H9 (cell line): ENCODE results near the gene FARP1. TPM values are rescaled to one million over a fixed set of nuclear protein-coding genes. Genes with fewer than 3 reads are reported as not detected.

ENCODE experiments used
- DNase-seq: peaks from one replicate; pipeline ENCODE4 v3.0.0-alpha.2; 2017
- H2AFZ ChIP-seq: one replicate; pipeline ENCODE4 v1.6.1; 2013; ENCODE audit warnings: mild to moderate bottlenecking, low read length, control low read depth, moderate library complexity
- H2AK5ac ChIP-seq: 2 replicates; pipeline ENCODE4 v1.6.1; 2013; ENCODE audit warnings: low read length, control low read depth, mixed read lengths; ENCODE audit not compliant: insufficient read length
- H2BK120ac ChIP-seq: one replicate; pipeline ENCODE4 v1.6.1; 2013; ENCODE audit warnings: low read depth, mild to moderate bottlenecking, low read length, control low read depth, inconsistent platforms; ENCODE audit not compliant: poor library complexity, severe bottlenecking
- H2BK12ac ChIP-seq: 2 replicates; pipeline ENCODE4 v1.6.1; 2013; ENCODE audit warnings: low read length, control low read depth, mixed read lengths, low read depth; ENCODE audit not compliant: insufficient read length
- H2BK15ac ChIP-seq: 2 replicates; pipeline ENCODE4 v1.6.1; 2013; ENCODE audit warnings: low read depth, low read length, control low read depth
- H2BK20ac ChIP-seq: one replicate; pipeline ENCODE4 v1.6.1; 2013; ENCODE audit warnings: low read depth, mild to moderate bottlenecking, low read length, control low read depth, inconsistent platforms; ENCODE audit not compliant: poor library complexity, severe bottlenecking
- H2BK5ac ChIP-seq: 2 replicates; pipeline ENCODE4 v1.6.1; 2013; ENCODE audit warnings: low read length, control low read depth, mixed read lengths; ENCODE audit not compliant: insufficient read length
- H3K14ac ChIP-seq: 2 replicates; pipeline ENCODE4 v1.6.1; 2013; ENCODE audit warnings: low read length, control low read depth; ENCODE audit not compliant: insufficient read depth
- H3K18ac ChIP-seq: 2 replicates; pipeline ENCODE4 v1.6.1; 2013; ENCODE audit warnings: low read depth, mild to moderate bottlenecking, mixed read lengths, low read length, control low read depth; ENCODE audit not compliant: insufficient read length
- H3K23ac ChIP-seq: 2 replicates; pipeline ENCODE4 v1.6.1; 2013; ENCODE audit warnings: low read length, control low read depth, mixed read lengths, low read depth; ENCODE audit not compliant: insufficient read length
- H3K23me2 ChIP-seq: 2 replicates; pipeline ENCODE4 v1.6.1; 2013; ENCODE audit warnings: low read depth, mild to moderate bottlenecking, mixed read lengths, low read length, control low read depth; ENCODE audit not compliant: insufficient read length, poor library complexity, severe bottlenecking
- H3K27ac ChIP-seq: 2 replicates; pipeline ENCODE4 v1.5.1; 2013; ENCODE audit warnings: low read length, control low read depth, mixed read lengths, low read depth; ENCODE audit not compliant: insufficient read length
- H3K27me3 ChIP-seq: 2 replicates; pipeline ENCODE4 v1.6.1; 2013; ENCODE audit warnings: low read length, control low read depth, inconsistent platforms; ENCODE audit not compliant: insufficient read depth
- H3K4ac ChIP-seq: 2 replicates; pipeline ENCODE4 v1.6.1; 2013; ENCODE audit warnings: low read depth, mild to moderate bottlenecking, control low read depth, inconsistent platforms, low read length, moderate library complexity
- H3K4me1 ChIP-seq: 2 replicates; pipeline ENCODE4 v1.6.1; 2013; ENCODE audit warnings: low read length, control low read depth, inconsistent platforms; ENCODE audit not compliant: insufficient read depth
- H3K4me2 ChIP-seq: 2 replicates; pipeline ENCODE4 v1.6.1; 2013; ENCODE audit warnings: low read length, control low read depth, mixed read lengths; ENCODE audit not compliant: insufficient read length, insufficient read depth
- H3K56ac ChIP-seq: 2 replicates; pipeline ENCODE4 v1.6.1; 2013; ENCODE audit warnings: low read depth, mild to moderate bottlenecking, mixed read lengths, low read length, control low read depth; ENCODE audit not compliant: insufficient read length
- H3K79me1 ChIP-seq: 2 replicates; pipeline ENCODE4 v1.6.1; 2013; ENCODE audit warnings: low read depth, mild to moderate bottlenecking, moderate library complexity, low read length, control low read depth, inconsistent platforms; ENCODE audit not compliant: insufficient read depth, poor library complexity, severe bottlenecking
- H3K79me2 ChIP-seq: 2 replicates; pipeline ENCODE4 v1.6.1; 2013; ENCODE audit warnings: low read length, control low read depth, inconsistent platforms; ENCODE audit not compliant: insufficient read depth
- H3K9ac ChIP-seq: 2 replicates; pipeline ENCODE4 v1.6.1; 2013; ENCODE audit warnings: low read length, control low read depth, mixed read lengths; ENCODE audit not compliant: insufficient read length; ENCODE audit errors: extremely low read depth
- H3K9me3 ChIP-seq: one replicate; pipeline ENCODE4 v1.6.1; 2013; ENCODE audit warnings: low read depth, low read length, inconsistent platforms; ENCODE audit not compliant: control insufficient read depth
- H3T11ph ChIP-seq: one replicate; pipeline ENCODE4 v1.6.1; 2013; ENCODE audit warnings: mild to moderate bottlenecking, low read length, control low read depth, inconsistent platforms
- H4K20me1 ChIP-seq: one replicate; pipeline ENCODE4 v1.6.1; 2013; ENCODE audit not compliant: control insufficient read depth, insufficient read length, insufficient read depth
- H4K5ac ChIP-seq: 2 replicates; pipeline ENCODE4 v1.6.1; 2013; ENCODE audit warnings: low read depth, mild to moderate bottlenecking, mixed read lengths, low read length, control low read depth; ENCODE audit not compliant: insufficient read length
- H4K8ac ChIP-seq: replicated peaks from 2 replicates; pipeline ENCODE4 v1.6.1; 2013; ENCODE audit warnings: low read length, control low read depth, mixed read lengths, low read depth; ENCODE audit not compliant: insufficient read length
- H4K91ac ChIP-seq: 2 replicates; pipeline ENCODE4 v1.6.1; 2013; ENCODE audit warnings: low read depth, mild to moderate bottlenecking, moderate library complexity, mixed read lengths, low read length, control low read depth; ENCODE audit not compliant: insufficient read length
- H3K27ac Mint-ChIP-seq, 3 experiments: 2 replicates in 2 of 3; 3 replicates in 1 of 3; pipeline ENCODE4 v1.8.0; 2020 to 2021; ENCODE audit warnings: mixed read lengths in 3 of 3, mild to moderate bottlenecking in 1 of 3, moderate library complexity in 1 of 3
- H3K27me3 Mint-ChIP-seq: 2 replicates; pipeline ENCODE4 v1.8.0; 2021; ENCODE audit warnings: low read depth, mild to moderate bottlenecking, moderate library complexity, mixed read lengths
- H3K36me3 Mint-ChIP-seq, 3 experiments: 2 replicates in 2 of 3; 3 replicates in 1 of 3; pipeline ENCODE4 v1.8.0; 2020 to 2021; ENCODE audit warnings: low read depth in 3 of 3, mixed read lengths in 3 of 3; ENCODE audit not compliant: insufficient read depth in 1 of 3
- H3K4me1 Mint-ChIP-seq, 2 experiments: 2 replicates each; pipeline ENCODE4 v1.8.0; 2020; ENCODE audit warnings: mixed read lengths in 2 of 2
- H3K4me3 Mint-ChIP-seq, 2 experiments: 2 replicates in 1 of 2; 3 replicates in 1 of 2; pipeline ENCODE4 v1.8.0; 2020 to 2021; ENCODE audit warnings: mild to moderate bottlenecking in 2 of 2, mixed read lengths in 2 of 2, moderate library complexity in 1 of 2
- H3K9me3 Mint-ChIP-seq, 2 experiments: 2 replicates in 1 of 2; 3 replicates in 1 of 2; pipeline ENCODE4 v1.8.0; 2020; ENCODE audit warnings: mild to moderate bottlenecking in 2 of 2, mixed read lengths in 2 of 2, moderate library complexity in 1 of 2
- CTCF ChIP-seq: fragments of 200-600 bp; sonication (generic); conservative IDR thresholded peaks from 3 replicates; pipeline ENCODE4 v1.8.0; 2021; ENCODE audit warnings: antibody characterized with exemption, mild to moderate bottlenecking
- WGBS: extraction: QIAGEN DNeasy Blood & Tissue Kit; methylation state at CpG from one replicate; pipeline ENCODE4 v1.1.7; 2013; ENCODE audit warnings: missing lambda C conversion rate, low lambda C conversion rate, mixed read lengths; ENCODE audit not compliant: insufficient read length; ENCODE audit errors: extremely low coverage; 5-methylcytosine and 5-hydroxymethylcytosine counted together
- total RNA-seq: library from RNA; stranded (reverse); gene quantifications from 2 replicates; pipeline ENCODE4 v1.2.1, GENCODE V29; 2021

Gene FARP1
- total RNA-seq, 1 experiment from 2014 or later: 95.9 TPM

DNA sequence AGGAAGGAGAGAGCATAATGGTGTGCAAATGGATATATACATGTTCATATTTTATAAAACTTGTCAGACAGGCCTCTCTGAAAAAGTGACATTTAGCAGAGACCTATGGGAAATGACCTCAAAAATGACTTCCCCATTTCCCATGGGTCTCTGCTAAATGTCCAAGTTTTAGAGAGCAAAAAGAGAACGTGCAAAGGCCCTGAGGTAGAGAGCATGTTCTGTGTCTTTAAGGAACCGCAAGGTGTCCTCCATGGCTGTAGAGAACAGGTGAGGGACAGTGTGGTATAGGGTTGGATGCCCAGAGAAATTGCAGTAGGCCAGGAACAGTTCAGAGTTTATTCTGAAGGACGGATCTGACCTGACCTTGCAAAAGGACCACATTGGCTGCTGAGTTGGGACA lies 147.4 kb downstream of the FARP1 start:
- no peak overlapping the region for H4K91ac ChIP-seq
- H3K23ac ChIP-seq: no peak overlapping the region
- no peak overlapping the region for H3K56ac ChIP-seq
- no peak overlapping the region for H3T11ph ChIP-seq
- no peaks in the 10 kb centered on the region for H4K20me1 ChIP-seq
- Mint-ChIP-seq H3K27me3 (no peaks in the 10 kb centered on the region; the same call in 1 of the 2 replicates), H3K9me3 (no peaks in the 10 kb centered on the region), H3K27ac (no peak overlapping the region), H3K4me3 (no peak overlapping the region), H3K4me1 (peaks cover 22 to 24% of the 10 kb centered on the region in 2 experiments), H3K36me3 (peaks cover 0 to 3% (median 2%) of the 10 kb centered on the region in 3 experiments; a peak in 3 of 7 replicates)
- no peak overlapping the region for H3K27ac ChIP-seq
- H2BK20ac ChIP-seq: no peak overlapping the region
- H3K9me3 ChIP-seq: no peaks in the 10 kb centered on the region
- no peak overlapping the region for H3K9ac ChIP-seq
- 0 out of 2 replicates have a peak, but pooled peaks cover 2% of the 10 kb centered on the region for H3K79me2 ChIP-seq
- no peak overlapping the region for H2AK5ac ChIP-seq
- H3K4me1 ChIP-seq: no peaks in the 10 kb centered on the region
- H3K27me3 ChIP-seq: no peaks in the 10 kb centered on the region
- H3K18ac ChIP-seq: no peak overlapping the region
- no peak overlapping the region for H2BK120ac ChIP-seq
- no peak overlapping the region for H2BK12ac ChIP-seq
- H2AFZ ChIP-seq: no peak overlapping the region
- no peak overlapping the region for H3K4me2 ChIP-seq
- H3K23me2 ChIP-seq: no peaks in the 10 kb centered on the region
- no peak overlapping the region for H4K5ac ChIP-seq
- no peak overlapping the region for H3K4ac ChIP-seq
- no peak overlapping the region; the same call in 1 of the 2 replicates for H3K14ac ChIP-seq
- no peak overlapping the region for H2BK15ac ChIP-seq
- WGBS: no CpG with 5 or more reads among the region's 3 CpGs
- no peak overlapping the region for H2BK5ac ChIP-seq
- TF ChIP-seq CTCF: no peak
- H4K8ac ChIP-seq: no peak overlapping the region
- DNase-seq: no peak
- H3K79me1 ChIP-seq: no peaks in the 10 kb centered on the region
